Liver (tissue), 9 donors: ENCODE measurements around the gene PCDH9. TPM values are rescaled to one million over a fixed set of nuclear protein-coding genes. Genes with fewer than 3 reads are reported as not detected.

Experiments
- DNase-seq: peaks from one replicate; pipeline ENCODE4 v3.0.0-alpha.2; 2017; ENCODE audit warnings: low spot score
- H3K27ac ChIP-seq, 2 donors: one replicate each; pipeline ENCODE4 v1.7.0; 2013; ENCODE audit warnings: inconsistent platforms in 2 of 2, low read length in 2 of 2, control low read depth in 1 of 2, low read depth in 1 of 2, mild to moderate bottlenecking in 1 of 2
- H3K27me3 ChIP-seq, 4 donors: one replicate each; pipeline versions ENCODE4 v1.6.1 to v1.7.0; 2013; ENCODE audit warnings: low read length in 3 of 4, inconsistent platforms in 1 of 4, mild to moderate bottlenecking in 1 of 4, moderate library complexity in 1 of 4; ENCODE audit not compliant: control insufficient read depth in 4 of 4, insufficient read depth in 4 of 4
- H3K36me3 ChIP-seq, 4 donors: one replicate each; pipeline versions ENCODE4 v1.6.1 to v1.7.0; 2013; ENCODE audit warnings: low read length in 3 of 4, mild to moderate bottlenecking in 3 of 4, low read depth in 1 of 4, moderate library complexity in 1 of 4; ENCODE audit not compliant: control insufficient read depth in 4 of 4, insufficient read depth in 3 of 4
- H3K4me1 ChIP-seq, 4 donors: one replicate each; pipeline versions ENCODE4 v1.6.1 to v1.7.0; 2013; ENCODE audit warnings: low read length in 3 of 4, mild to moderate bottlenecking in 3 of 4, moderate library complexity in 1 of 4; ENCODE audit not compliant: control insufficient read depth in 4 of 4, insufficient read depth in 4 of 4
- H3K4me3 ChIP-seq, 3 donors: one replicate each; pipeline versions ENCODE4 v1.6.1 to v1.7.0; 2013; ENCODE audit warnings: low read length in 3 of 3, control low read depth in 1 of 3, low read depth in 1 of 3, mild to moderate bottlenecking in 1 of 3
- H3K9ac ChIP-seq, 2 donors: one replicate each; pipeline ENCODE4 v1.7.0; 2013; ENCODE audit warnings: low read length in 2 of 2, mild to moderate bottlenecking in 2 of 2, moderate library complexity in 2 of 2, control low read depth in 1 of 2, low read depth in 1 of 2
- H3K9me3 ChIP-seq, 4 donors: one replicate each; pipeline versions ENCODE4 v1.6.1 to v1.7.0; 2013; ENCODE audit warnings: low read length in 3 of 4; ENCODE audit not compliant: control insufficient read depth in 4 of 4
- EGR1 ChIP-seq, 2 donors: IDR thresholded peaks; 2 replicates each; pipeline ENCODE4 v1.6.1; 2016 to 2018; ENCODE audit warnings: antibody characterized with exemption in 2 of 2, low read depth in 2 of 2
- FOXA1 ChIP-seq: IDR thresholded peaks from 2 replicates; pipeline ENCODE4 v1.6.1; 2016; ENCODE audit warnings: antibody characterized with exemption
- FOXA2 ChIP-seq: IDR thresholded peaks from 2 replicates; pipeline ENCODE4 v1.6.1; 2016; ENCODE audit warnings: antibody characterized with exemption
- GABPA ChIP-seq, 2 donors: IDR thresholded peaks in 1 of 2; conservative IDR thresholded peaks in 1 of 2; 2 replicates each; pipeline ENCODE4 v1.6.1; 2016; ENCODE audit warnings: antibody characterized with exemption in 2 of 2, mild to moderate bottlenecking in 1 of 2, moderate library complexity in 1 of 2
- HNF4A ChIP-seq, 2 donors: conservative IDR thresholded peaks; 2 replicates each; pipeline ENCODE4 v1.6.1; 2016; ENCODE audit warnings: antibody characterized with exemption in 2 of 2, mild to moderate bottlenecking in 2 of 2
- HNF4G ChIP-seq: IDR thresholded peaks from 2 replicates; pipeline ENCODE4 v1.6.1; 2016; ENCODE audit warnings: antibody characterized with exemption
- JUND ChIP-seq, 2 donors: IDR thresholded peaks; 2 replicates each; pipeline ENCODE4 v1.6.1; 2016; ENCODE audit warnings: antibody characterized with exemption in 2 of 2
- NR2F2 ChIP-seq: IDR thresholded peaks from 2 replicates; pipeline ENCODE4 v1.6.1; 2016; ENCODE audit warnings: antibody characterized with exemption
- RAD21 ChIP-seq, 2 donors: IDR thresholded peaks; 2 replicates each; pipeline ENCODE4 v1.6.1; 2016; ENCODE audit warnings: antibody characterized with exemption in 2 of 2, mild to moderate bottlenecking in 2 of 2
- RXRA ChIP-seq, 2 donors: IDR thresholded peaks; 2 replicates each; pipeline ENCODE4 v1.6.1; 2017 to 2018; ENCODE audit warnings: antibody characterized with exemption in 2 of 2, mild to moderate bottlenecking in 1 of 2
- SP1 ChIP-seq: IDR thresholded peaks from 2 replicates; pipeline ENCODE4 v1.6.1; 2018; ENCODE audit warnings: antibody characterized with exemption, mild to moderate bottlenecking
- TAF1 ChIP-seq: conservative IDR thresholded peaks from 2 replicates; pipeline ENCODE4 v1.6.1; 2016; ENCODE audit warnings: antibody characterized with exemption, mild to moderate bottlenecking
- YY1 ChIP-seq: IDR thresholded peaks from 2 replicates; pipeline ENCODE4 v1.6.1; 2016; ENCODE audit warnings: antibody characterized with exemption, mild to moderate bottlenecking
- WGBS: extraction: QIAGEN DNeasy Blood & Tissue Kit; methylation state at CpG from one replicate; pipeline ENCODE4 v1.1.7; 2013; 5-methylcytosine and 5-hydroxymethylcytosine counted together
- polyA plus RNA-seq, 2 donors: library from polyadenylated mRNA; stranded (reverse) in 1 of 2; unstranded in 1 of 2; fragments of 200-250 nt in 1 of 2; fragments of >200 nt in 1 of 2; fragmentation: Nextera tagmentation in 1 of 2; extraction: Ambion mirVana in 1 of 2; gene quantifications; one replicate each; pipeline versions ENCODE4 v1.2.1 to v1.2.3, GENCODE V29; 2013 to 2015
- total RNA-seq, 2 donors: library from RNA; depleted of rRNA; stranded (reverse); fragments of >200 nt; gene quantifications; one replicate each; pipeline ENCODE4 v1.2.3, GENCODE V29; 2014
- TF ChIP-seq, protein P1 (sequence below): IDR thresholded peaks from 2 replicates; pipeline ENCODE4 v1.6.1; 2016; ENCODE audit warnings: antibody characterized with exemption
- TF ChIP-seq, protein P2 (sequence below): fragments of 150-350 bp; IDR thresholded peaks from 2 replicates; pipeline ENCODE4 v1.5.1; 2017; ENCODE audit warnings: improper control_type of control experiment, low read depth, low read length; ENCODE audit not compliant: missing input control
- TF ChIP-seq, protein P3 (sequence below): IDR thresholded peaks from 2 replicates; pipeline ENCODE4 v1.6.1; 2016; ENCODE audit warnings: antibody characterized with exemption
- TF ChIP-seq, protein P4 (sequence below): IDR thresholded peaks from 2 replicates; pipeline ENCODE4 v1.6.1; 2016; ENCODE audit warnings: antibody characterized with exemption
- TF ChIP-seq, protein P5 (sequence below): IDR thresholded peaks from 2 replicates; pipeline ENCODE4 v1.6.1; 2016; ENCODE audit warnings: antibody characterized with exemption, mild to moderate bottlenecking
- donor health status: healthy.
- donor health status: healthy.
- donor health status: healthy.
- donor health status: healthy.
- donor health status: healthy.

Gene PCDH9
- total and polyA plus RNA-seq, 4 donors, result 0.90 to 4.0 (median 2.2) TPM

DNA sequence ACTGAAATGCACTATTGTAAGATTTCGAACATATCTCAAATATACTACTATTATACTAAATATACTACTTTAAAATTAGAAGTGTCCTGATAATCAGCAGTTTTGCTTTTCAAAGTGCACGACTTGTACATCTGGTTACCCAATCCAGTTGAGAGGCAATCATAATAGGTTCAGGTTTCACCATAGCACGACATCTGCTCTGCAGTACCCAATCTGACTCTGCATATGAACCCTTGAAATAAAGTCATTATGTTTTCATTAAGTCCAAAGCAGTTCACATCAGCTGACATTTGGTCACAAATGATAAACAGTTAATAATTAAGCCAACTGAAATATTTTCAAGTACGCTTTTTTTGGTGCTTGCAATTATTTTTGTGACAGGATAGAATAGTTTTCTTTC is 90.6 kb downstream of the PCDH9 start:
- DNase-seq, result no peak
- Histone ChIP-seq H3K9me3 (no peaks in the 10 kb centered on the region), H3K4me1 (peaks cover 3 to 12% (median 7%) of the 10 kb centered on the region in 4 donors), H3K9ac (no peak overlapping the region), H3K4me3 (peak overlapping the region in 2 of 3 donors; percentile 18 to 35), H3K36me3 (no peaks in the 10 kb centered on the region), H3K27me3 (no peaks in the 10 kb centered on the region), H3K27ac (peak overlapping the region in 1 of 2 donors; percentile 70)
- TF ChIP-seq NR2F2, result no peak
- TF ChIP-seq FOXA2, result peak; percentile 14
- TF ChIP-seq RAD21 (IDR thresholded peaks at IDR 0.05), result no peak
- peak in 1 of 2 donors; percentile 32 for TF ChIP-seq HNF4A (conservative IDR thresholded peaks at IDR 0.05)
- TF ChIP-seq EGR1 (IDR thresholded peaks at IDR 0.05; ENCODE audit: low read depth in 2 of 2), result no peak
- no peak for TF ChIP-seq TAF1
- no peak for TF ChIP-seq SP1
- no peak for TF ChIP-seq GABPA (IDR thresholded peaks at IDR 0.05 in 1 of 2, conservative IDR thresholded peaks at IDR 0.05 in 1 of 2)
- TF ChIP-seq, protein P1, sequence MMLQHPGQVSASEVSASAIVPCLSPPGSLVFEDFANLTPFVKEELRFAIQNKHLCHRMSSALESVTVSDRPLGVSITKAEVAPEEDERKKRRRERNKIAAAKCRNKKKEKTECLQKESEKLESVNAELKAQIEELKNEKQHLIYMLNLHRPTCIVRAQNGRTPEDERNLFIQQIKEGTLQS, result no peak
- no peak for TF ChIP-seq HNF4G
- TF ChIP-seq, protein P2, sequence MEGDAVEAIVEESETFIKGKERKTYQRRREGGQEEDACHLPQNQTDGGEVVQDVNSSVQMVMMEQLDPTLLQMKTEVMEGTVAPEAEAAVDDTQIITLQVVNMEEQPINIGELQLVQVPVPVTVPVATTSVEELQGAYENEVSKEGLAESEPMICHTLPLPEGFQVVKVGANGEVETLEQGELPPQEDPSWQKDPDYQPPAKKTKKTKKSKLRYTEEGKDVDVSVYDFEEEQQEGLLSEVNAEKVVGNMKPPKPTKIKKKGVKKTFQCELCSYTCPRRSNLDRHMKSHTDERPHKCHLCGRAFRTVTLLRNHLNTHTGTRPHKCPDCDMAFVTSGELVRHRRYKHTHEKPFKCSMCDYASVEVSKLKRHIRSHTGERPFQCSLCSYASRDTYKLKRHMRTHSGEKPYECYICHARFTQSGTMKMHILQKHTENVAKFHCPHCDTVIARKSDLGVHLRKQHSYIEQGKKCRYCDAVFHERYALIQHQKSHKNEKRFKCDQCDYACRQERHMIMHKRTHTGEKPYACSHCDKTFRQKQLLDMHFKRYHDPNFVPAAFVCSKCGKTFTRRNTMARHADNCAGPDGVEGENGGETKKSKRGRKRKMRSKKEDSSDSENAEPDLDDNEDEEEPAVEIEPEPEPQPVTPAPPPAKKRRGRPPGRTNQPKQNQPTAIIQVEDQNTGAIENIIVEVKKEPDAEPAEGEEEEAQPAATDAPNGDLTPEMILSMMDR, result no peak
- TF ChIP-seq JUND (IDR thresholded peaks at IDR 0.05), result no peak
- TF ChIP-seq, protein P3, sequence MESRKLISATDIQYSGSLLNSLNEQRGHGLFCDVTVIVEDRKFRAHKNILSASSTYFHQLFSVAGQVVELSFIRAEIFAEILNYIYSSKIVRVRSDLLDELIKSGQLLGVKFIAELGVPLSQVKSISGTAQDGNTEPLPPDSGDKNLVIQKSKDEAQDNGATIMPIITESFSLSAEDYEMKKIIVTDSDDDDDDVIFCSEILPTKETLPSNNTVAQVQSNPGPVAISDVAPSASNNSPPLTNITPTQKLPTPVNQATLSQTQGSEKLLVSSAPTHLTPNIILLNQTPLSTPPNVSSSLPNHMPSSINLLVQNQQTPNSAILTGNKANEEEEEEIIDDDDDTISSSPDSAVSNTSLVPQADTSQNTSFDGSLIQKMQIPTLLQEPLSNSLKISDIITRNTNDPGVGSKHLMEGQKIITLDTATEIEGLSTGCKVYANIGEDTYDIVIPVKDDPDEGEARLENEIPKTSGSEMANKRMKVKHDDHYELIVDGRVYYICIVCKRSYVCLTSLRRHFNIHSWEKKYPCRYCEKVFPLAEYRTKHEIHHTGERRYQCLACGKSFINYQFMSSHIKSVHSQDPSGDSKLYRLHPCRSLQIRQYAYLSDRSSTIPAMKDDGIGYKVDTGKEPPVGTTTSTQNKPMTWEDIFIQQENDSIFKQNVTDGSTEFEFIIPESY, result no peak
- peak in 1 of 2 donors; percentile 57 for TF ChIP-seq RXRA (IDR thresholded peaks at IDR 0.05)
- TF ChIP-seq, protein P4, sequence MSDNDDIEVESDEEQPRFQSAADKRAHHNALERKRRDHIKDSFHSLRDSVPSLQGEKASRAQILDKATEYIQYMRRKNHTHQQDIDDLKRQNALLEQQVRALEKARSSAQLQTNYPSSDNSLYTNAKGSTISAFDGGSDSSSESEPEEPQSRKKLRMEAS, result peak; percentile 33
- no peak for TF ChIP-seq FOXA1
- TF ChIP-seq YY1, result peak; percentile 35
- TF ChIP-seq, protein P5, sequence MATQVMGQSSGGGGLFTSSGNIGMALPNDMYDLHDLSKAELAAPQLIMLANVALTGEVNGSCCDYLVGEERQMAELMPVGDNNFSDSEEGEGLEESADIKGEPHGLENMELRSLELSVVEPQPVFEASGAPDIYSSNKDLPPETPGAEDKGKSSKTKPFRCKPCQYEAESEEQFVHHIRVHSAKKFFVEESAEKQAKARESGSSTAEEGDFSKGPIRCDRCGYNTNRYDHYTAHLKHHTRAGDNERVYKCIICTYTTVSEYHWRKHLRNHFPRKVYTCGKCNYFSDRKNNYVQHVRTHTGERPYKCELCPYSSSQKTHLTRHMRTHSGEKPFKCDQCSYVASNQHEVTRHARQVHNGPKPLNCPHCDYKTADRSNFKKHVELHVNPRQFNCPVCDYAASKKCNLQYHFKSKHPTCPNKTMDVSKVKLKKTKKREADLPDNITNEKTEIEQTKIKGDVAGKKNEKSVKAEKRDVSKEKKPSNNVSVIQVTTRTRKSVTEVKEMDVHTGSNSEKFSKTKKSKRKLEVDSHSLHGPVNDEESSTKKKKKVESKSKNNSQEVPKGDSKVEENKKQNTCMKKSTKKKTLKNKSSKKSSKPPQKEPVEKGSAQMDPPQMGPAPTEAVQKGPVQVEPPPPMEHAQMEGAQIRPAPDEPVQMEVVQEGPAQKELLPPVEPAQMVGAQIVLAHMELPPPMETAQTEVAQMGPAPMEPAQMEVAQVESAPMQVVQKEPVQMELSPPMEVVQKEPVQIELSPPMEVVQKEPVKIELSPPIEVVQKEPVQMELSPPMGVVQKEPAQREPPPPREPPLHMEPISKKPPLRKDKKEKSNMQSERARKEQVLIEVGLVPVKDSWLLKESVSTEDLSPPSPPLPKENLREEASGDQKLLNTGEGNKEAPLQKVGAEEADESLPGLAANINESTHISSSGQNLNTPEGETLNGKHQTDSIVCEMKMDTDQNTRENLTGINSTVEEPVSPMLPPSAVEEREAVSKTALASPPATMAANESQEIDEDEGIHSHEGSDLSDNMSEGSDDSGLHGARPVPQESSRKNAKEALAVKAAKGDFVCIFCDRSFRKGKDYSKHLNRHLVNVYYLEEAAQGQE, result peak; percentile 36
- 49% methylated on average over 4 of the region's 4 CpGs for WGBS
